ENCODE results near the gene FABP2. TPM values are rescaled to one million over a fixed set of nuclear protein-coding genes. Genes with fewer than 3 reads are reported as not detected.

The FABP2 gene
- not detected in 2 replicates for total RNA-seq

DNA sequence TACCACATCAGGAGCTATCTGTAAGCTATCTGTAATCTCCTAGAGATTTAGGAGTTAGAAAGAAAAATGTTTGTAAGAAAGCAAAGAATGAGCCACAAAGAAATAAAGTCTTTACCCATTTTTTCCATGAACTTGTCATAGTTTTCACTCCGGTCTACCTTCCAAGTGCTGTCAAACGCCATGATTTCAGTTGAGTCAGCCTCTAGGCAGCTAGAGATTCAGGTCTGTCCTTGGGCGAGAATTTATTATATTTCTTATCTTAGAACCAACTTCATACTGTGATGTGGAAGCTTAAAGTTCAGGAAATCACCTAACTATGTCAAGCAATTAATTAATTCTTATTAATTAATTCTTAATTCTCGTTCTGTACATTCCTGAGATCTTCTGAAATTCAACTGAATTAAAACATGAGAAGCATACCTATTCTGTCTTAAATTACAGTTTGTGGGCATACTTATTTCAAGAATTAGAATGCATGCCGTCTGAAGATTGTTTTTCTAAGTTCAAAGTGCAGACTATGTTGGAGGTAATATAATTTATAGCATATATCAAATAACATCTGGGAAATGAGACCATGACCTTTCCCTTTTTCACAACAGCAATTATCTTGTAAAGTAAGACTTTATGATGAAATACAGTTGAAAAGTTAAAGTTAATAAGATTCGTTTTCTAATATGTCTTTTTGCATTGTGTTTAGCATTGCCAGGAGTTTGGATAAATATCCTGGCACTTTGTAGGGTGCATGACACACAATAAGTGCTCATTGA lies at the start of gene FABP2:
TSS of gene FABP2 (minus strand) at position 218 of the 767 bp plus-strand sequence. CDS start at position 182, 36 bp downstream.

Other genes with a start within 250 kb of the FABP2 start
- gene MYOZ2, start 186.3 kb downstream of the FABP2 start, total RNA-seq, result not detected in 2 replicates
- 5.4 and 11.9 TPM in 2 replicates for gene USP53, start 109.4 kb downstream of the FABP2 start, total RNA-seq